Activated B cell treated with CpG ODN at 0.5 μM for 24 hours (primary cell): ENCODE results near the gene OR2Z1. TPM values are rescaled to one million over a fixed set of nuclear protein-coding genes. Genes with fewer than 3 reads are reported as not detected.
"Not testable (repeated sequence)": the region's sequence is repeated elsewhere in the genome, so short reads cannot be mapped to it uniquely, and the experiment has no call there.

ENCODE experiments used
- ATAC-seq: fragments of 200-7000 bp; cut with Tn5 transposase; one replicate; pipeline ENCODE4 v1.10.0; 2021; ENCODE audit warnings: low read depth, mild to moderate bottlenecking, moderate library complexity
- CTCF ChIA-PET: fragments of 350-600 bp; sonication (Branson Sonifier 250); formaldehyde crosslinking; loops from one replicate; lab custom pipeline; 2021; ENCODE audit warnings: antibody characterized with exemption; lab: Charles Lee
- POLR2A ChIA-PET: fragments of 350-600 bp; sonication (Branson Sonifier 250); formaldehyde crosslinking; loops from one replicate; lab custom pipeline; 2021; ENCODE audit warnings: antibody characterized with exemption; lab: Charles Lee
- DNase-seq: peaks from one replicate; pipeline ENCODE4 v3.0.0; 2022
- H3K27ac Mint-ChIP-seq: one replicate; pipeline ENCODE4 v1.8.0; 2020; ENCODE audit warnings: mixed read lengths
- H3K27me3 Mint-ChIP-seq: one replicate; pipeline ENCODE4 v1.8.0; 2021; ENCODE audit warnings: mixed read lengths
- H3K36me3 Mint-ChIP-seq: one replicate; pipeline ENCODE4 v1.8.0; 2021; ENCODE audit warnings: low read depth, mixed read lengths
- H3K4me1 Mint-ChIP-seq: one replicate; pipeline ENCODE4 v1.8.0; 2021; ENCODE audit warnings: mixed read lengths
- H3K4me3 Mint-ChIP-seq: one replicate; pipeline ENCODE4 v1.8.0; 2020; ENCODE audit warnings: mild to moderate bottlenecking, mixed read lengths
- H3K9me3 Mint-ChIP-seq: one replicate; pipeline ENCODE4 v1.8.0; 2020; ENCODE audit warnings: mixed read lengths
- CTCF ChIP-seq: fragments of 200-600 bp; IDR thresholded peaks from one replicate; pipeline ENCODE4 v1.8.0; 2022; ENCODE audit warnings: antibody characterized with exemption, mild to moderate bottlenecking
- intact Hi-C: fragments of 100-400 bp; cut with micrococcal nuclease; formaldehyde crosslinking; loops from one replicate; pipeline ENCODE4 v1.15.1; 2024
- total RNA-seq: library from RNA; stranded (reverse); gene quantifications from 2 replicates; pipeline ENCODE4 v1.2.3, GENCODE V29; 2022

OR2Z1 gene
- total RNA-seq, 1 donor from 2014 or later: not detected

- no peak for TF ChIP-seq CTCF
- Mint-ChIP-seq H3K4me1 (no peaks in the 10 kb centered on the region), H3K36me3 (no peaks in the 10 kb centered on the region), H3K27me3 (peaks cover 5% of the 10 kb centered on the region), H3K9me3 (peaks cover 2% of the 10 kb centered on the region), H3K4me3 (no peak overlapping the region), H3K27ac (no peak overlapping the region)
- intact Hi-C loops: no loop called here
- DNase-seq (no peak), ATAC-seq (no peak)
- POLR2A ChIA-PET: no interaction called here
- CTCF ChIA-PET: no interaction called here
These were observed 10.2 kb downstream of the OR2Z1 start for GRCh38 chr19:8731428-8732169.

- no peak for DNase-seq
- H3K9me3 Mint-ChIP-seq: peaks cover 1% of the 10 kb centered on the region
- ChIA-PET POLR2A (no interaction called here), CTCF (no interaction called here)
- intact Hi-C loops: no loop called here
- no peaks in the 10 kb centered on the region for H3K4me1 Mint-ChIP-seq
- H3K36me3 Mint-ChIP-seq: no peaks in the 10 kb centered on the region
- no peak for TF ChIP-seq CTCF
- H3K4me3 Mint-ChIP-seq: no peak overlapping the region
- H3K27ac Mint-ChIP-seq: no peak overlapping the region
- peaks cover 1% of the 10 kb centered on the region for H3K27me3 Mint-ChIP-seq
- ATAC-seq: no peak
These were observed 16.9 kb downstream of the OR2Z1 start for GRCh38 chr19:8738377-8738776.

GRCh38 chr19:8739291-8740065 lies 18.0 kb downstream of the OR2Z1 start:
- DNase-seq, intact Hi-C loops, H3K9me3 Mint-ChIP-seq, H3K27ac Mint-ChIP-seq, H3K27me3 Mint-ChIP-seq, ATAC-seq, CTCF ChIA-PET, H3K36me3 Mint-ChIP-seq, H3K4me1 Mint-ChIP-seq, H3K4me3 Mint-ChIP-seq, POLR2A ChIA-PET: not testable (repeated sequence)

GRCh38 chr19:8767257-8767656 lies 45.8 kb downstream of the OR2Z1 start:
- POLR2A ChIA-PET, H3K36me3 Mint-ChIP-seq, intact Hi-C loops, H3K27me3 Mint-ChIP-seq, H3K27ac Mint-ChIP-seq, H3K4me1 Mint-ChIP-seq, H3K4me3 Mint-ChIP-seq, CTCF ChIA-PET, H3K9me3 Mint-ChIP-seq, DNase-seq, ATAC-seq: not testable (repeated sequence)

GRCh38 chr19:8769265-8769664 lies 47.8 kb downstream of the OR2Z1 start:
- POLR2A ChIA-PET, intact Hi-C loops, H3K4me3 Mint-ChIP-seq, ATAC-seq, DNase-seq, H3K27ac Mint-ChIP-seq, H3K9me3 Mint-ChIP-seq, H3K27me3 Mint-ChIP-seq, H3K4me1 Mint-ChIP-seq, CTCF ChIA-PET, H3K36me3 Mint-ChIP-seq: not testable (repeated sequence)

- H3K9me3 Mint-ChIP-seq, H3K27me3 Mint-ChIP-seq, CTCF ChIA-PET, H3K4me1 Mint-ChIP-seq, H3K36me3 Mint-ChIP-seq, H3K27ac Mint-ChIP-seq, POLR2A ChIA-PET, DNase-seq, H3K4me3 Mint-ChIP-seq, intact Hi-C loops, ATAC-seq: not testable (repeated sequence)
These were observed 52.2 kb downstream of the OR2Z1 start for GRCh38 chr19:8773587-8773986.

Other genes with a start within 250 kb of the OR2Z1 start
- gene PRAM1, start 219.0 kb upstream of the OR2Z1 start, total RNA-seq: 0.29 and 0.49 TPM in 2 replicates
- gene ZNF414, start 207.5 kb upstream of the OR2Z1 start, total RNA-seq: 28.6 and 32.8 TPM in 2 replicates
- 57.4 and 63.8 TPM in 2 replicates for gene MYO1F, start 144.2 kb upstream of the OR2Z1 start, total RNA-seq
- gene ADAMTS10, start 110.9 kb upstream of the OR2Z1 start, total RNA-seq: 0.17 and 0.33 TPM in 2 replicates
- gene NFILZ, start 91.0 kb upstream of the OR2Z1 start, total RNA-seq: not detected in 2 replicates
- not detected in 2 replicates for gene ACTL9, start 22.8 kb upstream of the OR2Z1 start, total RNA-seq
- gene ZNF558, start 110.7 kb downstream of the OR2Z1 start, total RNA-seq: 23.2 and 25.4 TPM in 2 replicates
- not detected in 2 replicates for gene MBD3L1, start 110.7 kb downstream of the OR2Z1 start, total RNA-seq